ENCODE measurements around the gene HBD.

DNA sequence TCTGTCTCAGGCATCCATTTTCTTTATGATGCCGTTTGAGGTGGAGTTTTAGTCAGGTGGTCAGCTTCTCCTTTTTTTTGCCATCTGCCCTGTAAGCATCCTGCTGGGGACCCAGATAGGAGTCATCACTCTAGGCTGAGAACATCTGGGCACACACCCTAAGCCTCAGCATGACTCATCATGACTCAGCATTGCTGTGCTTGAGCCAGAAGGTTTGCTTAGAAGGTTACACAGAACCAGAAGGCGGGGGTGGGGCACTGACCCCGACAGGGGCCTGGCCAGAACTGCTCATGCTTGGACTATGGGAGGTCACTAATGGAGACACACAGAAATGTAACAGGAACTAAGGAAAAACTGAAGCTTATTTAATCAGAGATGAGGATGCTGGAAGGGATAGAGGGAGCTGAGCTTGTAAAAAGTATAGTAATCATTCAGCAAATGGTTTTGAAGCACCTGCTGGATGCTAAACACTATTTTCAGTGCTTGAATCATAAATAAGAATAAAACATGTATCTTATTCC lies 46.4 kb upstream of the HBD start:
- TF ChIP-seq POLR2A (IDR thresholded peaks at IDR 0.05; ENCODE audit: low read length) (peak; percentile 72), GATA1 (IDR thresholded peaks at IDR 0.05; ENCODE audit: low read depth, low read length) (peak; percentile 63)

All from erythroblast (primary cell).